ENCODE measurements around the gene DNAJC18.
"Not testable (repeated sequence)": the region's sequence is repeated elsewhere in the genome, so short reads cannot be mapped to it uniquely, and the experiment has no call there.

The DNAJC18 gene

GRCh38 chr5:139426203-139426885, 13.0 kb downstream of the DNAJC18 start:
- DNase-seq (ENCODE audit: low read depth in 2 of 2): no peak

GRCh38 chr5:139425497-139425896, 13.8 kb downstream of the DNAJC18 start:
- no peak for DNase-seq (ENCODE audit: low read depth in 2 of 2)

- peak in 1 of 2 donors; percentile 10 for DNase-seq (ENCODE audit: low read depth in 2 of 2)
Observed at GRCh38 chr5:139422307-139422893, 16.9 kb downstream of the DNAJC18 start.

GRCh38 chr5:139419226-139420192, 19.8 kb downstream of the DNAJC18 start:
- DNase-seq (ENCODE audit: low read depth in 2 of 2): no peak

GRCh38 chr5:139418793-139419192, 20.5 kb downstream of the DNAJC18 start:
- DNase-seq (ENCODE audit: low read depth in 2 of 2): no peak

- no peak for DNase-seq (ENCODE audit: low read depth in 2 of 2)
Observed at GRCh38 chr5:139417214-139417613, 22.1 kb downstream of the DNAJC18 start.

GRCh38 chr5:139416651-139417050, 22.7 kb downstream of the DNAJC18 start:
- DNase-seq (ENCODE audit: low read depth in 2 of 2): no peak

GRCh38 chr5:139415869-139416268, 23.5 kb downstream of the DNAJC18 start:
- no peak for DNase-seq (ENCODE audit: low read depth in 2 of 2)

- DNase-seq (ENCODE audit: low read depth in 2 of 2): no peak
Observed at GRCh38 chr5:139415221-139415861, 24.0 kb downstream of the DNAJC18 start.

- DNase-seq (ENCODE audit: low read depth in 2 of 2): no peak
Observed at GRCh38 chr5:139414581-139415130, 24.7 kb downstream of the DNAJC18 start.

- DNase-seq (ENCODE audit: low read depth in 2 of 2): no peak
Observed at GRCh38 chr5:139413963-139414362, 25.4 kb downstream of the DNAJC18 start.

GRCh38 chr5:139413153-139413552, 26.2 kb downstream of the DNAJC18 start:
- DNase-seq (ENCODE audit: low read depth in 2 of 2): no peak

GRCh38 chr5:139410993-139411828, 28.1 kb downstream of the DNAJC18 start:
- DNase-seq (ENCODE audit: low read depth in 2 of 2): no peak

- no peak for DNase-seq (ENCODE audit: low read depth in 2 of 2)
Observed at GRCh38 chr5:139410121-139410992, 29.0 kb downstream of the DNAJC18 start.

GRCh38 chr5:139409116-139409515, 30.2 kb downstream of the DNAJC18 start:
- not testable (repeated sequence) for DNase-seq (ENCODE audit: low read depth in 2 of 2)

GRCh38 chr5:139408191-139408590, 31.1 kb downstream of the DNAJC18 start:
- no peak for DNase-seq (ENCODE audit: low read depth in 2 of 2)

GRCh38 chr5:139407517-139407916, 31.8 kb downstream of the DNAJC18 start:
- no peak for DNase-seq (ENCODE audit: low read depth in 2 of 2)

- DNase-seq (ENCODE audit: low read depth in 2 of 2): no peak
Observed at GRCh38 chr5:139406963-139407362, 32.4 kb downstream of the DNAJC18 start.

- no peak for DNase-seq (ENCODE audit: low read depth in 2 of 2)
Observed at GRCh38 chr5:139404484-139404840, 34.9 kb downstream of the DNAJC18 start.
